AG20443 (cell line): Measurements from ENCODE around the gene SMYD4.
A peak's percentile ranks its signal among the peaks of the same experiment; 100 is the strongest.
"Not testable (repeated sequence)": the region's sequence is repeated elsewhere in the genome, so short reads cannot be mapped to it uniquely, and the experiment has no call there.

Experiments
- DNase-seq: peaks from one replicate; pipeline ENCODE4 v3.0.0; 2012; ENCODE audit warnings: low spot score, mixed read lengths

SMYD4 gene

DNA sequence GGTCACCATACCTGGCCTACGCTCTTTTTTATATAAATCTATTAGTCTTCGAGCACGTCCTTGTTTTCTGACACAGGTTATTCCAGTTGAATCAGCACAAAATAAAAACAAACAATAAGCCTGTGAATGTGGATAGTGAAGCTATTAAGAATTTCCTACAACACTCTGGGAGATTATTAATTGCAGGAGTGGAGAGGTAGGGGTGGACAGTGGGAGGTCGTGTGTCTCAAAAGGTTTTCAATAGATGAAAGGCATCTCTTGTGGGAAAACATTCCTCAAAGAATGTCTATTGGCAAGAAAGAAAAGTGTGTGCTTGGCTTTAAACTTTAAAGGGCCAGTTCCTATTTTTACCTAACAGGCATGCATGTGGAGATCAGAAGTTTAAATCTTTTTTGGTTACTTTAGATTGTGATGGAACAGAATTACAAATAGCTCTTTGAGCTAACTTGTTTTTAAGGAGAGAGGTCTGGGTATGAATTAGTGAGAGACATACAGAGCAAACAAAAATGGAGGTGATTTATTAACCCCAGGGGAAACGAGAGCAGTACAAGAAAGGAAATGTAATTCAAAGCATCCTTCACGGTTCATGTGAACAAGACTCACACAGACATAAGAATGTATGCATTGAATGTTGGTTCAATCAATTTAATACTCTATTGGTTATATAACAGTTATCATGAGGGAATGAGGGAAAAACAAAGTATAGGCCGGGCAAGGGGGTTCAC is 9.0 kb downstream of the SMYD4 start:
- no peak for DNase-seq

DNA sequence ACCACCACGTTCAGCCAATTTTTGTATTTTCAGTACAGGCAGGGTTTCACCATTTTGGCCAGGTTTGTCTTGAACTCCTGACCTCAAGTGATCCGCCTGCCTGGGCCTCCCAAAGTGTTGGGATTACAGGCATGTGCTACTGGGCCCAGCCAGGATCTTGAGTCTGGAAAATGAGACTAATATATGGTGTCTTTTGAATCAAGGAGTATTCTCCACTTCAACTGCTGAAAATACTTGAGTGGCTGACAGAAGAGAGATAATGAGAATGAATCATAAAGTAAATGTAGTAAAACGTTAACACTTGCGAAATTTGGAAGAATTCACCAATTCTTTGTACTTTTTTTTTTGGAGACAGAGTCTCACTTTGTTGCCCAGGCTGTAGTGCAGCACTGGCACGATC is 16.6 kb downstream of the SMYD4 start:
- DNase-seq: peak; percentile 38

DNA sequence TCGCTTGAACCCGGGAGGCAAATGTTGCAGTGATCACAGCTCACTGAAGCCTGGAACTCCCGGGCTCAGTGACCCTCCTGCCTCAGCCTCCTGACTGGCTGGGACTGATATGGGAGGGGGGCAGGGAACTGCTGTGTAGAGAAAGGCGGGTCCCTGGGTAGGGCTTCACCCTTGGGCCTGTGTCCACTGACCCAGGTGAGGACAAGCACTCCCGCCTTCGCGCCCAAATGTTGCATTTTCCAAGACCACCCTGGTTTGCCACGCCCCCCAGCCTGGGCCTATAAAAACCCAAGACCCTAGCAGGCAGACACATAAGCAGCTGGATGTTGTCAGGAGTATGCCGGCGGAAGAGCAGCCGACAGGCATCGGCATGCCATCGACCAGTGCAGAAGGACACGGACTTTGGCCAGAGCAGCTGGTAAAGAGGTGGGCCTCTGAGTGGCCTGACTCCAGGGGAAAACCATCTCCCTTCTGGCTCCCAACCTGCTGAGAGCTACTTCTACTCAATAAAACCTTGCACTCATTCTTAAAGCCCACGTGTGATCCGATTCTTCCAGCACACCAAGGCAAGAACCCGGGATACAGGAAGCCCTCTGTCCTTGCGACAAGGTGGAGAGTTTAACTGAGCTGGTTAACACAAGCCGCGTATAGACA is 19.1 kb downstream of the SMYD4 start:
- no peak for DNase-seq

DNA sequence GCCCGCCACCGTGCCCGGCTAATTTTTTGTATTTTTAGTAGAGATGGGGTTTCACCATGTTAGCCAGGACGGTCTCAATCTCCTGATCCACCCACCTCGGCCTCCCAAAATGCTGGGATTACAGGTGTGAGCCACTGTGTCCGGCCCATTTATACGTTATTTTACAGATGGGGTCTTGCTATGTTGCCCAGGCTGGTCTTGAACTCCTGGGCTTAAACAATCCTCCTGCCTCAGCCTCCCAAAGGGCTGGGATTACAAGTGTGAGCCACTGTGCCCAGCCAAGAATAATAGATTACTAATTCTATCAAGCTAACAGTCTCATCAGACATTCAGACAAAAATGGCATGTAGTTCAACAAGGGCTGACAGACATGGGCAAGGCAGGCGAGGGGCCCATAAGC is 19.9 kb downstream of the SMYD4 start:
- DNase-seq: not testable (repeated sequence)

DNA sequence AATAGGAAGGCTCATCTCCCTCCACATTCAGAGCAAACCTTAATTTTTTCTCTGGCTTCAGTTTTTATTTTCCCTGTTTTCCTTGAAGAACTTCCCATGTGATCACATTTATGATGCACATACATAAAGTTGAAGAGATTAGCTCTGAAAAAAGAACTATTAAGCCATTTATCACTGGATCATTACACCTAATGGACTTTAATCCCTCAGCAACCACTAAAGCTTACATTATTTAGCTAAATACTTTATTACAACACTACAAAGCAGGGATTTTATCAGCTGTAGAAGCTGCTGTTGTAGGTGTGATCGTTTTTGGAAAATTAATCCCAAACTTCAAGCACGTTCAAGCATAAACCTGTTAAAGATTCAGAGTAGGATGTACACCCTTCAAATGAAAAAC is 21.1 kb downstream of the SMYD4 start:
- no peak for DNase-seq

GRCh38 chr17:1807890-1808289 is 21.8 kb downstream of the SMYD4 start:
- DNase-seq: no peak

- DNase-seq: no peak
These were observed 26.4 kb downstream of the SMYD4 start for GRCh38 chr17:1803280-1803679.

GRCh38 chr17:1802429-1802828 is 27.3 kb downstream of the SMYD4 start:
- DNase-seq: no peak

DNA sequence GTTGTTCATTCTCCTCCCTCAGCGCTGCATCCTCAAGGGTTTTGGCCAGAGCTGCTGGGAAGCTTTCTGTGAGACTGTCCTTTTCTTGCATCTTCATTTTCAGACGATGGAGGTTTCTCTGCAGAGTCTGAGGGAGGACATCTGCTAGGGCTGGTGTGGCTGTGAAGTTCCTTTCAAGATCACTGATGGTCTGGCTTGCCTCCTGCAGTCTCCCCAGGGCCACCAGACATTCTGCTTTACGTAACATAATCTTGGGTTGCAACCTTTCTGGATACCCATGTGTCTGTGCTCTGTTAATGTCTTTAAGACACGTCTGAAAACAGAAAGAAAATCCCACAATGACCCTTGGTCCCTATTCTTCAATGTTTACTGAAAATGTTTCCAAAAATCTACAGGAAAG is 29.0 kb downstream of the SMYD4 start:
- DNase-seq: no peak

- no peak for DNase-seq
These were observed 29.5 kb downstream of the SMYD4 start for GRCh38 chr17:1800240-1800639.

DNA sequence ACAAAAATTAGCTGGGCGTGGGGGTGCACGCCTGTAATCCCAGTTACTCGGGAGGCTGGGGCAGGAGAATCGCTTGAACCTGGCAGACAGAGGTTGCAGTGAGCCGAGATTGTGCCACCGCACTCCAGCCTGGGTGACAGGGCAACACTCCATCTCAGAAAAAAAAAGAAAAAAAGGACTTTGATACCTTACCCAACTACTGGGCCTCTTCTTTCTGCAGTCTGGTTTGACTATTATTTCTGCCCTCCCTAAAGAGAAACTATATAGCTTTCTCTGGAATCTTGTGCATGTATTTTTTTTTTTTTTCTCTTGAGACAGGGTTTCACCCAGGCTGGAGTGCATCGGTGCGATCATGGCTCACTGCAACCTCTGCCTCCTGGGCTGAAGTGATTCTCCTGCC is 31.9 kb downstream of the SMYD4 start:
- not testable (repeated sequence) for DNase-seq

DNA sequence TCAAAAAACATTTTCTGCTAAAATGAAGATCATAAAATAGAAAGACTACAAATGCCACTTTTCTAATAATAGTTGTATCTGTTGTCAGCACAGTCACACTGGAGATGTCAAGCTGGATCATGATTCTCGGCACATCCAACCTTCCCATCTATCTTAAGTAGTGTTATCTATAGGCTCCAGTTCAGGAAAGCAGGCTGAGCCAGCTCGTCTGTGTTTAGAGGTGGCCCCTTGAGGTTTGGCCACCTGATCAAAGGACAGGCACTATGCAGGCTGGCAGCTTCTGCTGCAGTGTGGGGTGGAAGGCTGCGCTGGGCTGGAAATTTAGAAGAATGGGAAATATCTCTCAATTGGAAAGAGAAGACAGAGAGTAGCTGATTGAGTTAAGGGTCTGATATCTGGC is 32.4 kb downstream of the SMYD4 start:
- DNase-seq: no peak

DNA sequence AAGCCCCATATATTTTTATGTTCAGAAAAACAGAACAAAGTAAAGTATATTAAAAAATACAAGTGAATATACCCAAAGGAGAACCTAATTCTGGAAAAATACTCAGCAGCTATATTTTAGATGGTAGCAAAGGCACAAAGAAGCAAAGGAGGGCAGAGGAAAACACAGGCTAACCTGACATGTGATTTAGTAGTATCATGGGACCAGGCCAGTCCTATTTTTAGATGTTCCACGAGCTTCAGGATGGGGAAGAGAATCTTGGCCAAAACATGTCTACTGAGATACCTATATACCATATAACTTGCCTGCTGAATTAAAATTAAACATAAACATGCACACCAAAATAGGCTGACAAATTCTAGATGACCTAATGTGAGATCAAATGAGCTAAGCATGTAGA is 32.9 kb downstream of the SMYD4 start:
- no peak for DNase-seq

DNA sequence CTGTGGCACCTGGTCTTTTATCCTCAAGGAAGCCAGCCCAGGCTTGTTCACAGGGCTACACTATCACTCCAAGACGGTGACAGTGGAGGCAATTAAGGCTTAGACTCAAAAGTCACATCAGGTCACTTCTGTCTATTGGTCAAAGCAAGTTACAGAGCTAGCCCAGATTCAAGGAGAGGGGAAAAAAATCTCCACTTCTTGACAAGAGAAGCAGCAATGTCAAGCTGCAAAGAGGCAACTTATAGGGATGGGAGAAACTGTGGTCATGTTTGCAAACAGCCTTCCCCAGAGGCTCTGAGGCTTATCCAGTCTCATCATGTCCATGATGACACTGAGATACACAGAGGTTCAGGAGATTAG is 36.3 kb downstream of the SMYD4 start:
- DNase-seq: no peak

- no peak for DNase-seq
These were observed 36.9 kb downstream of the SMYD4 start for GRCh38 chr17:1792495-1793446.

DNA sequence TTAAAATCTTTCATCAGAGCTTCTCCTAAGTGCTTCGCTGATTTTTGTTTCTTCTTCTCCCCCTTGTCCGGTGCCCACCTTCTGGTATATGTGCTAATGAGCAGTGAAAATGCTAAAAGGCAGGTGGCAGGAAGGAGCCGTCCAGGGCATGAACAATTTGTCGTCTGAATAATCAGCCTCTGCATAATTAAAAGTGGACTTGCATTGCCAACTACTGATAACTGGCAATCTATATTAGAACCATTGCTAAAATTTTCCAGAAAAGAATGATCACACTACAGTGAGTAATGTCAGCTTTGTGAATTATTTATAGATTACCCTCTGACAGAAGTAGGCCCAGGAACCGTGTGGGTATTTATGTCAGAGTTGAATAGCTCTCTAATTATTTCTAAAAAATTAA is 39.8 kb downstream of the SMYD4 start:
- no peak for DNase-seq

- peak; percentile 95 for DNase-seq
These were observed 42.3 kb downstream of the SMYD4 start for GRCh38 chr17:1787301-1787902.

GRCh38 chr17:1786708-1787107 is 43.0 kb downstream of the SMYD4 start:
- no peak for DNase-seq

- DNase-seq: no peak
These were observed 43.8 kb downstream of the SMYD4 start for GRCh38 chr17:1785930-1786329.

DNA sequence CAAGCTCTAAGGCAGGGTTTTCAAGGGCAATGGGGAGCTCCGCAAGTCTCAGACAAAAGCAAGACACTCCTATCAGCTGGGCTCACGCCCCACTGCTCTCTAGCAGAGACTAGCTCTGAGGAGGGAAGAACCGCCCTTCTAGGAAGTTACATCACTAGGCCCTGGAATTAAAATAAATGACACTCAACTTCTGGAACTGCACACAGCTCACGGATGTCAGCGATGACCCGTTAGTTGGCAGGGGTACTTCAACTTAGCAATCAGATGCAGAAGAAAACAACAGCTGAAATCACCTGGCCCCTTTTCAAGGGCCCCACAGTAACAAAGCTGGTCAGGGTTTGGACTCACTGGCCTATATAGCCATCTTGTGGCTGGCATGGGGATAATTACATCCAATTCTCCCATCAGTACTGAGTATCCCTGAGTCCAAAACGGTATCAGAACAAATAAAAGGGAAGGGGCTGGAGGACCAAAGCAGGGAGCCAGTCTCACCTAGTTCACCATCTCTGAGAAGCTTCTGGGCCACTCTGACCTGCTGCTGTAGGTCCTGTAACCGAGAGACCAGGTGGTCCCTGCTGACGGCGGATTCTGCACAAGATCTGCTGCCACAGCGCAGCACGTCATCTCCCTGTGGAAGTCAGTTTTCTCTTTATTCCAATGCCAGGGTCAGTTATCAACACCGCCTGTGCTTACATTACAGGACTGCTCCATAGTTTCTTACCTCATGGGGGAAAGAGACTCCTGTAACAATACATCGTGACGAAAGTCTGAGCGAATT is 45.7 kb downstream of the SMYD4 start:
- peak; percentile 84 for DNase-seq

GRCh38 chr17:1783271-1783670 is 46.4 kb downstream of the SMYD4 start:
- no peak for DNase-seq

GRCh38 chr17:1782171-1782567 is 47.5 kb downstream of the SMYD4 start:
- DNase-seq: no peak
